Body of pancreas (tissue), 4 donors: ENCODE results near the gene ASCC2.

ENCODE experiments used
- CTCF ChIP-seq, 7 experiments: fragments of 450-650 bp in 4 of 7; fragments of 200-600 bp in 3 of 7; sonication (generic) in 3 of 7; IDR thresholded peaks; one replicate each; pipeline ENCODE4 v1.5.1; 2016 to 2019; ENCODE audit warnings: antibody characterized with exemption in 7 of 7
- POLR2A ChIP-seq, 3 donors: fragments of 450-650 bp; IDR thresholded peaks; one replicate each; pipeline ENCODE4 v1.6.1; 2016; ENCODE audit warnings: antibody characterized with exemption in 3 of 3, mild to moderate bottlenecking in 2 of 3

GRCh38 chr22:29842172-29842571 is 4.1 kb upstream of the ASCC2 start:
- TF ChIP-seq CTCF (IDR thresholded peaks at IDR 0.05) (no peak), POLR2A (IDR thresholded peaks at IDR 0.05) (no peak)
